Loucy (cell line): Measurements from ENCODE around the gene UNC80.

Source experiments
- H2AFZ ChIP-seq: fragments of 200-600 bp; sonication (generic); 2 replicates; pipeline ENCODE4 v1.6.0; 2016; ENCODE audit warnings: antibody characterized with exemption, mild to moderate bottlenecking, low read length, moderate library complexity
- H3F3A ChIP-seq: fragments of 200-600 bp; 2 replicates; pipeline ENCODE4 v1.6.0; 2016; ENCODE audit warnings: antibody characterized with exemption, low read depth, mild to moderate bottlenecking
- H3K27me3 ChIP-seq: fragments of 200-600 bp; sonication (generic); 2 replicates; pipeline ENCODE4 v1.6.1; 2014; ENCODE audit warnings: low read length, mild to moderate bottlenecking; ENCODE audit not compliant: insufficient read depth, poor library complexity, severe bottlenecking
- H3K36me3 ChIP-seq: fragments of 200-600 bp; sonication (generic); 2 replicates; pipeline ENCODE4 v1.6.1; 2016; ENCODE audit warnings: low read length; ENCODE audit not compliant: insufficient read depth
- H3K4me1 ChIP-seq: fragments of 200-600 bp; sonication (generic); 2 replicates; pipeline ENCODE4 v1.5.1; 2014; ENCODE audit warnings: low read length, mild to moderate bottlenecking; ENCODE audit not compliant: insufficient read depth, poor library complexity, severe bottlenecking
- H3K4me2 ChIP-seq: fragments of 200-600 bp; sonication (generic); 2 replicates; pipeline ENCODE4 v1.6.0; 2014; ENCODE audit warnings: antibody characterized with exemption, low read length, low read depth, mild to moderate bottlenecking; ENCODE audit not compliant: poor library complexity, severe bottlenecking
- H3K4me3 ChIP-seq: fragments of 200-600 bp; sonication (generic); 2 replicates; pipeline ENCODE4 v1.5.1; 2014; ENCODE audit warnings: low read length, mild to moderate bottlenecking, mixed read lengths; ENCODE audit not compliant: poor library complexity, severe bottlenecking
- H3K79me2 ChIP-seq: fragments of 200-600 bp; sonication (generic); 2 replicates; pipeline ENCODE4 v1.6.1; 2014; ENCODE audit warnings: low read length; ENCODE audit not compliant: insufficient read depth
- H3K9ac ChIP-seq: fragments of 200-600 bp; sonication (generic); 2 replicates; pipeline ENCODE4 v1.6.0; 2014; ENCODE audit warnings: mild to moderate bottlenecking, low read depth, low read length, moderate library complexity; ENCODE audit not compliant: poor library complexity, severe bottlenecking
- H3K9me2 ChIP-seq: fragments of 200-600 bp; sonication (generic); replicated peaks from 2 replicates; pipeline ENCODE4 v1.6.1; 2016; ENCODE audit warnings: low read depth, low read length, mixed read lengths
- H3K9me3 ChIP-seq: fragments of 200-600 bp; sonication (generic); 2 replicates; pipeline ENCODE4 v1.6.1; 2014; ENCODE audit warnings: mild to moderate bottlenecking, antibody characterized with exemption, low read length, low read depth; ENCODE audit not compliant: insufficient read depth
- H4K20me1 ChIP-seq: fragments of 200-600 bp; sonication (generic); 2 replicates; pipeline ENCODE4 v1.6.0; 2014; ENCODE audit warnings: antibody characterized with exemption, low read length, mild to moderate bottlenecking; ENCODE audit not compliant: insufficient read depth, poor library complexity, severe bottlenecking
- CTCF ChIP-seq: fragments of 200-600 bp; sonication (generic); conservative IDR thresholded peaks from 2 replicates; pipeline ENCODE4 v1.5.1; 2014; ENCODE audit warnings: mild to moderate bottlenecking, antibody characterized with exemption, low read length
- EZH2phosphoT487 ChIP-seq: fragments of 200-600 bp; IDR thresholded peaks from 2 replicates; pipeline ENCODE4 v1.6.1; 2018; ENCODE audit warnings: antibody characterized with exemption, mild to moderate bottlenecking, moderate library complexity, borderline replicate concordance

The UNC80 gene

GRCh38 chr2:209872675-209873074 lies 101.0 kb downstream of the UNC80 start:
- Histone ChIP-seq H3K9me2 (no peaks in the 10 kb centered on the region), H3F3A (no peaks in the 10 kb centered on the region), H3K4me3 (no peak overlapping the region), H3K27me3 (no peaks in the 10 kb centered on the region), H3K4me1 (no peaks in the 10 kb centered on the region), H3K9me3 (no peaks in the 10 kb centered on the region), H3K79me2 (no peaks in the 10 kb centered on the region), H3K9ac (no peak overlapping the region), H3K36me3 (no peaks in the 10 kb centered on the region), H2AFZ (no peak overlapping the region), H3K4me2 (no peak overlapping the region), H4K20me1 (no peaks in the 10 kb centered on the region)
- TF ChIP-seq EZH2phosphoT487: no peak
- no peak for TF ChIP-seq CTCF

GRCh38 chr2:209875270-209875669 lies 103.6 kb downstream of the UNC80 start:
- no peak overlapping the region for H2AFZ ChIP-seq
- no peaks in the 10 kb centered on the region for H3K36me3 ChIP-seq
- H3K9ac ChIP-seq: no peak overlapping the region
- H3K4me1 ChIP-seq: no peaks in the 10 kb centered on the region
- H3K79me2 ChIP-seq: no peaks in the 10 kb centered on the region
- H3K4me3 ChIP-seq: no peak overlapping the region
- H3K9me2 ChIP-seq: no peaks in the 10 kb centered on the region
- no peaks in the 10 kb centered on the region for H3K9me3 ChIP-seq
- no peaks in the 10 kb centered on the region for H3K27me3 ChIP-seq
- no peaks in the 10 kb centered on the region for H3F3A ChIP-seq
- H4K20me1 ChIP-seq: no peaks in the 10 kb centered on the region
- TF ChIP-seq EZH2phosphoT487 (no peak), CTCF (no peak)
- no peak overlapping the region for H3K4me2 ChIP-seq

GRCh38 chr2:209876211-209876610 lies 104.6 kb downstream of the UNC80 start:
- Histone ChIP-seq H3K9ac (no peak overlapping the region), H3K9me2 (no peaks in the 10 kb centered on the region), H3K79me2 (no peaks in the 10 kb centered on the region), H3F3A (no peaks in the 10 kb centered on the region), H3K4me3 (no peak overlapping the region), H2AFZ (no peak overlapping the region), H3K9me3 (no peaks in the 10 kb centered on the region), H3K4me1 (no peaks in the 10 kb centered on the region), H4K20me1 (no peaks in the 10 kb centered on the region), H3K27me3 (no peaks in the 10 kb centered on the region), H3K36me3 (no peaks in the 10 kb centered on the region), H3K4me2 (no peak overlapping the region)
- TF ChIP-seq CTCF (no peak), EZH2phosphoT487 (no peak)
